Neuronal stem cell (in vitro differentiated cells): ENCODE results near the gene ARHGEF25.
A peak's percentile ranks its signal among the peaks of the same experiment; 100 is the strongest.

Experiments used
- DNase-seq: peaks from one replicate; pipeline ENCODE4 v3.0.0-alpha.2; 2013; ENCODE audit warnings: low spot score
- H2AFZ ChIP-seq: one replicate; pipeline ENCODE4 v1.6.1; 2013; ENCODE audit warnings: mild to moderate bottlenecking, low read length, inconsistent platforms
- H2AK5ac ChIP-seq: 2 replicates; pipeline ENCODE4 v1.6.1; 2013; ENCODE audit warnings: low read depth, mild to moderate bottlenecking, inconsistent platforms, low read length, moderate library complexity, mixed read lengths
- H2BK120ac ChIP-seq: 2 replicates; pipeline ENCODE4 v1.6.1; 2013; ENCODE audit warnings: low read depth, mild to moderate bottlenecking, inconsistent platforms, low read length, moderate library complexity, mixed read lengths
- H2BK12ac ChIP-seq: one replicate; pipeline ENCODE4 v1.6.1; 2013; ENCODE audit warnings: low read length, inconsistent platforms
- H2BK15ac ChIP-seq: 2 replicates; pipeline ENCODE4 v1.6.1; 2013; ENCODE audit warnings: mild to moderate bottlenecking, low read length, inconsistent platforms, mixed read lengths
- H2BK5ac ChIP-seq: one replicate; pipeline ENCODE4 v1.6.1; 2013; ENCODE audit warnings: inconsistent platforms, mild to moderate bottlenecking, low read length, moderate library complexity
- H3K14ac ChIP-seq: one replicate; pipeline ENCODE4 v1.6.1; 2013; ENCODE audit warnings: low read length, inconsistent platforms
- H3K18ac ChIP-seq: 2 replicates; pipeline ENCODE4 v1.6.1; 2013; ENCODE audit warnings: low read length, inconsistent platforms
- H3K23ac ChIP-seq: 2 replicates; pipeline ENCODE4 v1.6.1; 2013; ENCODE audit warnings: low read depth, mild to moderate bottlenecking, mixed read lengths, low read length, inconsistent platforms; ENCODE audit not compliant: poor library complexity
- H3K27ac ChIP-seq: replicated peaks from 3 replicates; pipeline ENCODE4 v1.5.1; 2013; ENCODE audit warnings: low read length, inconsistent platforms
- H3K27me3 ChIP-seq, 3 experiments: 2 replicates each; pipeline ENCODE4 v1.6.1; 2013; ENCODE audit warnings: low read length in 3 of 3, mild to moderate bottlenecking in 2 of 3, inconsistent platforms in 1 of 3, low read depth in 1 of 3, mixed read lengths in 1 of 3, moderate library complexity in 1 of 3; ENCODE audit not compliant: control insufficient read depth in 3 of 3, insufficient read depth in 3 of 3
- H3K36me3 ChIP-seq, 2 donors: replicated peaks in 1 of 2; 2 replicates each; pipeline ENCODE4 v1.6.1; 2013; ENCODE audit warnings: low read length in 2 of 2; ENCODE audit not compliant: control insufficient read depth in 2 of 2, insufficient read depth in 2 of 2
- H3K4ac ChIP-seq: 2 replicates; pipeline ENCODE4 v1.6.1; 2013; ENCODE audit warnings: inconsistent platforms, mild to moderate bottlenecking, low read length, moderate library complexity
- H3K4me1 ChIP-seq, 2 donors: 1 replicate in 1 of 2; 2 replicates in 1 of 2; pipeline ENCODE4 v1.6.1; 2013; ENCODE audit warnings: low read length in 2 of 2, low read depth in 1 of 2; ENCODE audit not compliant: control insufficient read depth in 2 of 2, insufficient read depth in 1 of 2
- H3K4me2 ChIP-seq: one replicate; pipeline ENCODE4 v1.6.1; 2013; ENCODE audit warnings: mild to moderate bottlenecking, low read length, inconsistent platforms; ENCODE audit not compliant: insufficient read depth, poor library complexity, severe bottlenecking
- H3K4me3 ChIP-seq, 2 donors: 2 replicates each; pipeline ENCODE4 v1.5.1; 2013; ENCODE audit warnings: low read length in 2 of 2, mild to moderate bottlenecking in 2 of 2, inconsistent platforms in 1 of 2, moderate library complexity in 1 of 2
- H3K79me1 ChIP-seq: one replicate; pipeline ENCODE4 v1.6.1; 2013; ENCODE audit warnings: low read depth, mild to moderate bottlenecking, inconsistent platforms, low read length, moderate library complexity
- H3K9ac ChIP-seq: one replicate; pipeline ENCODE4 v1.6.1; 2013; ENCODE audit warnings: mild to moderate bottlenecking, low read depth, low read length, inconsistent platforms; ENCODE audit not compliant: poor library complexity
- H3K9me3 ChIP-seq, 2 donors: replicated peaks in 1 of 2; 2 replicates each; pipeline versions ENCODE3 to v1.6.1; 2013; ENCODE audit warnings: low read length in 2 of 2, mild to moderate bottlenecking in 2 of 2, inconsistent platforms in 1 of 2, low read depth in 1 of 2, mixed read lengths in 1 of 2, moderate library complexity in 1 of 2; ENCODE audit not compliant: control insufficient read depth in 2 of 2, insufficient read depth in 1 of 2
- H4K8ac ChIP-seq: one replicate; pipeline ENCODE4 v1.6.1; 2013; ENCODE audit warnings: low read depth, mild to moderate bottlenecking, inconsistent platforms, low read length, moderate library complexity
- H4K91ac ChIP-seq: one replicate; pipeline ENCODE4 v1.6.1; 2013; ENCODE audit warnings: low read length, low read depth, mild to moderate bottlenecking, inconsistent platforms; ENCODE audit not compliant: poor library complexity
- WGBS, 2 donors: extraction: QIAGEN DNeasy Blood & Tissue Kit; methylation state at CpG; one replicate each; pipeline ENCODE4 v1.1.7; 2013; ENCODE audit warnings: missing lambda C conversion rate in 2 of 2, mixed read lengths in 1 of 2; ENCODE audit not compliant: insufficient read length in 2 of 2, insufficient replicate concordance in 1 of 2; ENCODE audit errors: extremely low coverage in 2 of 2; 5-methylcytosine and 5-hydroxymethylcytosine counted together

The ARHGEF25 gene

GRCh38 chr12:57620936-57621496, 9.8 kb downstream of the ARHGEF25 start:
- no peak overlapping the region for H2BK15ac ChIP-seq
- peak overlapping the region; percentile 78 for H2AK5ac ChIP-seq
- peaks cover 2 to 35% of the 10 kb centered on the region in 2 donors for H3K36me3 ChIP-seq
- no peak overlapping the region for H2BK12ac ChIP-seq
- peak overlapping the region; percentile 90 for H3K18ac ChIP-seq
- H3K14ac ChIP-seq = peak overlapping the region; percentile 33
- no peak overlapping the region for H3K27ac ChIP-seq
- no peak for DNase-seq
- H3K9ac ChIP-seq = no peak overlapping the region
- no peak overlapping the region for H4K8ac ChIP-seq
- H3K4me3 ChIP-seq = no peak overlapping the region
- H3K79me1 ChIP-seq = peaks cover 1% of the 10 kb centered on the region
- H3K4me1 ChIP-seq = peaks cover 1 to 6% of the 10 kb centered on the region in 2 donors
- peak overlapping the region; percentile 56 for H2BK5ac ChIP-seq
- H3K9me3 ChIP-seq = no peaks in the 10 kb centered on the region
- H2BK120ac ChIP-seq = peak overlapping the region; percentile 51
- peak overlapping the region; percentile 88 for H2AFZ ChIP-seq
- H3K23ac ChIP-seq = peak overlapping the region; percentile 83
- no peak overlapping the region for H4K91ac ChIP-seq
- no peak overlapping the region for H3K4ac ChIP-seq
- H3K27me3 ChIP-seq = peaks cover 0 to 83% (median 34%) of the 10 kb centered on the region in 3 experiments
- H3K4me2 ChIP-seq = peak overlapping the region; percentile 67
- WGBS, 2 donors = no CpG with 5 or more reads among the region's 42 CpGs

DNA sequence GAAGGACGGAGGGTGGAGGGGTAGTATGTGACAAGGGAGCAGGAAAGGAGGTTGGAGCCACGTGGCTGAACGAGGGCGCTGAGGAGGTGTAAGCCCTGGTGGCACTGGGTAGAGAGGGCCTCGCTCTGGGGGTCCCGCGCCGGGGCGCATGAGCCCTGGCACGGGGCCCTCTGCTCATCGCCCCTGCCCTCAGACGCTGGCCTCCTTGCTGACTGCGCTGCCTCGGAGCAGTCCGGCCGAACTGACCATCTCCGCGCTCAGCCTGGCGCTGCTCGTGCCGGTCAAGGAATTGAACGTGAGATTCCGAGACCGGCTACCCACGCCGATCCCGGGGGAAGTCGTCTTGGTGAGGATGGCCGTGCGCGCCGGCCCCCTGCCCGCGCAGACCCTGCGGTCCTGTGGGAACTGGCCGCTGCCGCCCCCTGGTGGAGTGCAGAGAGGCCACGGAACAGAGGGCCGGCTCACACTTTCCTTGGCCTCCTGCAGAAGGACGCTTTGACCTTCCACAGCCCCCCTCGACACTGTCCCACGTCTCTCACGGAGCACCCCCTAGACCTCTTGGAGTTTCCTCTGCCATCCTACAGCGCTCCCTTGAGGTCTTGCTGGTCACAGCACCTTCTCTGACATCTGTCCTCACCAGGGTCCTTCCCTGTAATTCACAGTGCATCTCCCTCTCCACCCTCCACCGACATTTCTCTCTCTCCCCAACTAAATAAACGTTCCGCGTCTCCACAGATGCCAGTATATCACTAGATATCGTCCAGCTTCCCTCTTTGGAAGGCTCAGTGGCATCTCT, 10.5 kb downstream of the ARHGEF25 start:
- peak overlapping the region; percentile 83 for H3K23ac ChIP-seq
- H2AK5ac ChIP-seq = peak overlapping the region; percentile 78
- no peak overlapping the region for H4K8ac ChIP-seq
- peaks cover 0 to 35% of the 10 kb centered on the region in 2 donors for H3K36me3 ChIP-seq
- peak overlapping the region; percentile 88 for H2AFZ ChIP-seq
- H3K79me1 ChIP-seq = peaks cover 1% of the 10 kb centered on the region
- DNase-seq = no peak
- no peaks in the 10 kb centered on the region for H3K9me3 ChIP-seq
- no peak overlapping the region for H2BK15ac ChIP-seq
- H3K4me2 ChIP-seq = peak overlapping the region; percentile 67
- H3K9ac ChIP-seq = peak overlapping the region; percentile 92
- H2BK120ac ChIP-seq = no peak overlapping the region
- peaks cover 1 to 6% of the 10 kb centered on the region in 2 donors for H3K4me1 ChIP-seq
- no peak overlapping the region for H3K4ac ChIP-seq
- peak overlapping the region; percentile 33 for H3K14ac ChIP-seq
- H3K18ac ChIP-seq = peak overlapping the region; percentile 90
- peak overlapping the region; percentile 56 for H2BK5ac ChIP-seq
- H3K4me3 ChIP-seq = peak overlapping the region in 1 of 2 donors; percentile 68
- no peak overlapping the region for H3K27ac ChIP-seq
- peaks cover 0 to 88% (median 39%) of the 10 kb centered on the region in 3 experiments for H3K27me3 ChIP-seq
- no CpG with 5 or more reads among the region's 49 CpGs for WGBS, 2 donors
- H4K91ac ChIP-seq = no peak overlapping the region
- no peak overlapping the region for H2BK12ac ChIP-seq

DNA sequence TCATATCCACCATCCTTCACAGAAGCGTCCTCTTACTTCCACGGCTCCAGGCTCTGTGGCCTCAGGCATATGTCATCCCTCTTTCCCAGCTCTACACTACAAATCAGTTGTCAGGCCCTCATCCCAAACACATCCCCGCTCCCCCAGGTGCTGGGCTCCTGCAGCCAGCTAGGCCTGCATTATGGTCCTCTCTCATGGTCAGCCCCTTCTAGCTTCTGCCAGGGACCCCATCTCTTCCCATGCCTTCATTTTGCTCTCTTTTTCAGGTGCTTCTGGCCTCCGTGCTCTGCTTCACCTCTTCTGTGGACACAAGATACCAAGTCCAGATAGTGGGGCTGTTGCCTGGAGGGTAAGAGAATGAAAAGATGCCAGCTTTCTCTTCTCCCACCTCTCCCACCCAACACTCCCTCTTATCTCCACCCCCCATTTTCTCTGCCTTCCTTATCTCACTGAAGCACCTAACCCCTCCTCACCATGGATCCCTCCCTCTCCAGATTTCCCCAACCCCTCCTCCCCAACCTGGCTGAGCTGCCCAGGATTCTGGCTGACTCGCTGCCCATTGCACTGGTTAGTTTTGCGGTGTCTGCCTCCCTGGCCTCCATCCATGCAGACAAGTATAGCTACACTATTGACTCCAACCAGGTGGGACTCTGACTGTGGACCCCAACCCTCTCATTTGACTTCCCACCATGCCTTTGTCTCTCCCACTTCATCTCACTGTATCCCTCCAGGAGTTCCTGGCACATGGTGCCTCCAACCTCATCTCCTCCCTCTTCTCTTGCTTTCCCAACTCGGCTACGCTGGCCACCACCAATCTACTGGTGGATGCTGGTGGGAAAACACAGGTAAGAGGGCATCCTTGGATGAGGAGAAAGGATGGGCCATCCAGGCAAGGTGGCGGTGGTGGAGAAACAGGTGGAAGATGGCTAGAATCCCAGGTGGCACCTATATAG, 11.3 kb downstream of the ARHGEF25 start:
- Histone ChIP-seq H3K4me2 (no peak overlapping the region), H2AFZ (no peak overlapping the region), H3K4ac (no peak overlapping the region), H3K14ac (no peak overlapping the region), H2BK120ac (no peak overlapping the region), H4K8ac (no peak overlapping the region), H3K9me3 (no peaks in the 10 kb centered on the region), H3K4me1 (peaks cover 1 to 7% of the 10 kb centered on the region in 2 donors), H4K91ac (no peak overlapping the region), H3K36me3 (peaks cover 0 to 35% of the 10 kb centered on the region in 2 donors), H3K27me3 (peaks cover 0 to 96% (median 44%) of the 10 kb centered on the region in 3 experiments), H2AK5ac (no peak overlapping the region), H3K27ac (no peak overlapping the region), H2BK5ac (no peak overlapping the region), H3K23ac (no peak overlapping the region), H3K9ac (no peak overlapping the region), H3K4me3 (peak overlapping the region in 1 of 2 donors; percentile 26), H3K18ac (no peak overlapping the region), H3K79me1 (peaks cover 1% of the 10 kb centered on the region), H2BK15ac (no peak overlapping the region), H2BK12ac (no peak overlapping the region)
- no CpG with 5 or more reads among the region's 9 CpGs for WGBS, 2 donors
- no peak for DNase-seq
